IMR-90 (cell line): ENCODE measurements around the gene PEX10. TPM values are rescaled to one million over a fixed set of nuclear protein-coding genes. Genes with fewer than 3 reads are reported as not detected.

Experiments
- ATAC-seq: fragments of 200-7000 bp; cut with Tn5 transposase; 2 replicates; pipeline ENCODE4 v1.9.1; 2020; ENCODE audit warnings: low read depth, mild to moderate bottlenecking, moderate library complexity
- BruUV-seq: library from RNA; stranded (reverse); fragments of 400-500 nt; replicated peaks from 2 replicates; lab custom pipeline; 2021; lab: Mats Ljungman, UMichigan
- CTCF ChIA-PET: fragments of 300-600 bp; formaldehyde crosslinking; extraction: SDS; loops from one replicate; lab custom pipeline; 2021; ENCODE audit warnings: antibody characterized with exemption; lab: Yijun Ruan, JAX
- POLR2A ChIA-PET: fragments of 300-600 bp; sonication (Branson Sonifier 250); formaldehyde crosslinking; loops from one replicate; lab custom pipeline; 2022; ENCODE audit warnings: antibody characterized with exemption; ENCODE audit not compliant: unreplicated experiment; lab: Charles Lee
- DNase-seq: peaks from one replicate; pipeline ENCODE4 v3.0.0; 2013
- H2AFZ ChIP-seq: replicated peaks from 2 replicates; pipeline ENCODE3; 2013; ENCODE audit warnings: low read length, mild to moderate bottlenecking; ENCODE audit not compliant: poor library complexity
- H2AK5ac ChIP-seq: 2 replicates; pipeline ENCODE4 v1.6.1; 2013; ENCODE audit warnings: low read depth, low read length, inconsistent platforms
- H2AK9ac ChIP-seq: replicated peaks from 2 replicates; pipeline ENCODE3; 2013; ENCODE audit warnings: mild to moderate bottlenecking, low read depth, low read length, moderate library complexity; ENCODE audit not compliant: poor library complexity
- H2BK120ac ChIP-seq: 2 replicates; pipeline ENCODE4 v1.6.1; 2013; ENCODE audit warnings: low read depth, low read length, inconsistent platforms
- H2BK15ac ChIP-seq: 3 replicates; pipeline ENCODE4 v1.6.1; 2013; ENCODE audit warnings: low read depth, low read length, inconsistent platforms
- H2BK20ac ChIP-seq: 2 replicates; pipeline ENCODE4 v1.6.1; 2013; ENCODE audit warnings: low read depth, mild to moderate bottlenecking, inconsistent platforms, low read length, moderate library complexity
- H2BK5ac ChIP-seq: 2 replicates; pipeline ENCODE4 v1.6.1; 2013; ENCODE audit warnings: mild to moderate bottlenecking, low read depth, low read length, inconsistent platforms; ENCODE audit not compliant: poor library complexity, severe bottlenecking
- H3K14ac ChIP-seq: replicated peaks from 2 replicates; pipeline ENCODE4 v1.6.1; 2013; ENCODE audit warnings: low read depth, low read length, inconsistent platforms
- H3K18ac ChIP-seq: 2 replicates; pipeline ENCODE4 v1.6.1; 2013; ENCODE audit warnings: low read depth, low read length, control low read depth
- H3K23ac ChIP-seq: 2 replicates; pipeline ENCODE4 v1.6.1; 2013; ENCODE audit warnings: low read depth, low read length, inconsistent platforms
- H3K27ac ChIP-seq: 2 replicates; pipeline ENCODE4 v1.5.1; 2013; ENCODE audit warnings: mild to moderate bottlenecking, control low read depth, low read length; ENCODE audit not compliant: insufficient read depth
- H3K27me3 ChIP-seq: 2 replicates; pipeline ENCODE4 v1.6.1; 2013; ENCODE audit warnings: low read length; ENCODE audit not compliant: control insufficient read depth, insufficient read depth
- H3K36me3 ChIP-seq: 2 replicates; pipeline ENCODE4 v1.6.1; 2013; ENCODE audit warnings: low read length, mixed read lengths; ENCODE audit not compliant: control insufficient read depth, insufficient read depth
- H3K4ac ChIP-seq: 2 replicates; pipeline ENCODE4 v1.6.1; 2013; ENCODE audit warnings: low read depth, low read length, inconsistent platforms
- H3K4me1 ChIP-seq: 2 replicates; pipeline ENCODE4 v1.6.1; 2013; ENCODE audit warnings: low read length, mixed read lengths; ENCODE audit not compliant: control insufficient read depth, insufficient read depth
- H3K4me2 ChIP-seq: 2 replicates; pipeline ENCODE4 v1.6.1; 2013; ENCODE audit warnings: low read depth, mild to moderate bottlenecking, control low read depth, low read length, moderate library complexity
- H3K4me3 ChIP-seq: 2 replicates; pipeline ENCODE4 v1.5.1; 2013; ENCODE audit warnings: low read depth, mild to moderate bottlenecking, control low read depth, low read length, moderate library complexity; ENCODE audit not compliant: insufficient read depth
- H3K56ac ChIP-seq: 2 replicates; pipeline ENCODE4 v1.6.1; 2013; ENCODE audit warnings: low read length, inconsistent platforms; ENCODE audit not compliant: insufficient read depth; ENCODE audit errors: extremely low read depth
- H3K79me1 ChIP-seq, 2 experiments: 2 replicates each; pipeline ENCODE4 v1.6.1; 2013; ENCODE audit warnings: low read length in 2 of 2, inconsistent platforms in 1 of 2, low read depth in 1 of 2
- H3K9ac ChIP-seq: 2 replicates; pipeline ENCODE4 v1.6.1; 2013; ENCODE audit warnings: low read depth, low read length, control low read depth
- H3K9me1 ChIP-seq: 2 replicates; pipeline ENCODE4 v1.6.1; 2013; ENCODE audit warnings: low read length, inconsistent platforms; ENCODE audit not compliant: insufficient read depth
- H3K9me3 ChIP-seq: 2 replicates; pipeline ENCODE4 v1.6.1; 2013; ENCODE audit warnings: low read length; ENCODE audit not compliant: control insufficient read depth, insufficient read depth
- H4K20me1 ChIP-seq: 2 replicates; pipeline ENCODE4 v1.6.1; 2013; ENCODE audit warnings: low read length, inconsistent platforms; ENCODE audit not compliant: insufficient read depth
- H4K5ac ChIP-seq: 2 replicates; pipeline ENCODE4 v1.6.1; 2013; ENCODE audit warnings: mild to moderate bottlenecking, low read depth, low read length, control low read depth
- H4K8ac ChIP-seq, 2 experiments: 2 replicates each; pipeline ENCODE4 v1.6.1; 2013; ENCODE audit warnings: low read depth in 2 of 2, low read length in 2 of 2, control low read depth in 1 of 2, inconsistent platforms in 1 of 2
- H4K91ac ChIP-seq: 2 replicates; pipeline ENCODE4 v1.6.1; 2013; ENCODE audit warnings: low read depth, low read length, inconsistent platforms; ENCODE audit not compliant: insufficient read depth
- RAD21 ChIP-seq: IDR thresholded peaks from 2 replicates; pipeline ENCODE4 v1.6.1; 2012; ENCODE audit warnings: low read length, improper control_type of control experiment
- WGBS, 2 experiments: methylation state at CpG; one replicate each; pipeline versions ENCODE4 v1.1.5 to v1.1.7; 2013; ENCODE audit warnings: missing lambda C conversion rate in 2 of 2; ENCODE audit not compliant: insufficient read length in 1 of 2; ENCODE audit errors: extremely low coverage in 2 of 2; 5-methylcytosine and 5-hydroxymethylcytosine counted together
- dilution Hi-C: fragments of 300-500 bp; cut with HindIII; formaldehyde crosslinking; loops from one replicate; pipeline ENCODE4 v1.14.3; 2018; ENCODE audit warnings: low sequenced_read_pairs; ENCODE audit not compliant: unreplicated experiment
- in situ Hi-C: fragments of 300-500 bp; cut with MboI; formaldehyde crosslinking; loops from 3 replicates; pipeline ENCODE4 v1.14.3; 2019; ENCODE audit warnings: low sequenced_read_pairs, inconsistent platforms, mixed read lengths
- intact Hi-C: fragments of 100-400 bp; cut with micrococcal nuclease; formaldehyde crosslinking; loops from 2 replicates; pipeline ENCODE4 v1.10.0; 2022
- polyA plus RNA-seq, 3 experiments: library from polyadenylated mRNA; depleted of rRNA; stranded (reverse); fragments of >200 nt; gene quantifications; 2 replicates each; pipeline ENCODE4 v1.2.3, GENCODE V29; 2012; ENCODE audit warnings: low replicate concordance in 1 of 3
- total RNA-seq: library from RNA; depleted of rRNA; stranded (reverse); fragments of >200 nt; gene quantifications from 2 replicates; pipeline ENCODE4 v1.2.3, GENCODE V29; 2012
- TF ChIP-seq, protein P1 (sequence below): conservative IDR thresholded peaks from 2 replicates; pipeline ENCODE4 v1.5.1; 2012; ENCODE audit warnings: mild to moderate bottlenecking, low read depth, low read length, improper control_type of control experiment

PEX10 gene
- total and polyA plus RNA-seq, 2 of the 4 experiments (the other 2 are of a cell fraction): 16.9 to 19.7 TPM

DNA sequence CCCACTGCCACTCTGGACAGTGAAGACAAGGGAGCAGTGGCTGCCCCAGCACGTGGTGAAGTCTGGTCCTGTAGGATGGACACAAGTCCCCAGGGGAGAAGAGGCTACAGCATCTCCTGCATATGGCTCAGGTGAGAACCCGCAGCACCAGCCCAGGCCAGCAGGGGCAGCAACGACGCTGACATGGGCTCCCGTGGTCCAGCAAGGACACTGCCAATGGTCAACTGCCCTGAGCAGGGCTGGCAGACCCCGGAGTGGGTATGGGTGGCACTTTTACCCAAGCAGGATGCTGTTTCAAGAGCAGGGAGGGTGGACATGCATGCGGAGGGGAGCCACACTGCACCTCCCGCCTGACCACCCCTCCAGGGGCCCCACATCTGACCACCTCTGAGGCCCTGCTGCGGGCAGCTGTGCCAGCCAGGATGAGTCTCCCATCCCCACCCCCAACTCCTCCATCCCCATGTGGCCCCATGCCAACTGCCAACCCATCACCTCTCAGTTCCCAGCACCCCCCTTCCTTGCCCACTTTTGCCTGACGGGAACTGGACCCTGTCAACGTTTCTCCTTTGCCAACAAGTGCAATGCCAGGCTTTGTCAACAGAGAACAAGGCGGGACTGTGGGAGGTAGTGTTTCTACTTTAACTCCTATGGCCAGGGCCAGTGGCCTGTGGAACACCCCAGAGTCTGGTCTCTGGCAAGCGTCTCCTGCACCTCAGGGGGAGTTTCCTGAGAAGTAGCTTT, 29.6 kb downstream of the PEX10 start:
- DNase-seq: no peak
- Histone ChIP-seq H3K4me2 (no peak overlapping the region), H3K4me3 (no peak overlapping the region), H3K18ac (no peak overlapping the region), H3K36me3 (0 out of 2 replicates have a peak, but pooled peaks cover 2% of the 10 kb centered on the region), H2BK5ac (no peak overlapping the region), H3K79me1 (no peaks in the 10 kb centered on the region), H2BK120ac (no peak overlapping the region), H3K9me1 (no peaks in the 10 kb centered on the region), H2AK5ac (no peak overlapping the region), H2AFZ (peak overlapping the region; percentile 59), H3K27me3 (no peaks in the 10 kb centered on the region), H4K5ac (no peak overlapping the region), H4K91ac (no peak overlapping the region), H2BK20ac (no peak overlapping the region), H3K14ac (no peak overlapping the region), H2AK9ac (no peak overlapping the region), H2BK15ac (no peak overlapping the region), H3K9ac (no peak overlapping the region), H3K23ac (no peak overlapping the region), H4K8ac (no peak overlapping the region), H3K9me3 (no peaks in the 10 kb centered on the region), H4K20me1 (no peaks in the 10 kb centered on the region; the same call in 1 of the 2 replicates), H3K27ac (no peak overlapping the region), H3K4me1 (no peaks in the 10 kb centered on the region), H3K4ac (no peak overlapping the region), H3K56ac (no peak overlapping the region)
- POLR2A ChIA-PET: interaction anchor here (0.8 kb wide), 1 partner anchor 184 kb away, joined by 3 read pairs; no protein-coding TSS in a partner anchor
- no peak; the same call in 1 of the 2 replicates for TF ChIP-seq RAD21
- TF ChIP-seq, protein P1, sequence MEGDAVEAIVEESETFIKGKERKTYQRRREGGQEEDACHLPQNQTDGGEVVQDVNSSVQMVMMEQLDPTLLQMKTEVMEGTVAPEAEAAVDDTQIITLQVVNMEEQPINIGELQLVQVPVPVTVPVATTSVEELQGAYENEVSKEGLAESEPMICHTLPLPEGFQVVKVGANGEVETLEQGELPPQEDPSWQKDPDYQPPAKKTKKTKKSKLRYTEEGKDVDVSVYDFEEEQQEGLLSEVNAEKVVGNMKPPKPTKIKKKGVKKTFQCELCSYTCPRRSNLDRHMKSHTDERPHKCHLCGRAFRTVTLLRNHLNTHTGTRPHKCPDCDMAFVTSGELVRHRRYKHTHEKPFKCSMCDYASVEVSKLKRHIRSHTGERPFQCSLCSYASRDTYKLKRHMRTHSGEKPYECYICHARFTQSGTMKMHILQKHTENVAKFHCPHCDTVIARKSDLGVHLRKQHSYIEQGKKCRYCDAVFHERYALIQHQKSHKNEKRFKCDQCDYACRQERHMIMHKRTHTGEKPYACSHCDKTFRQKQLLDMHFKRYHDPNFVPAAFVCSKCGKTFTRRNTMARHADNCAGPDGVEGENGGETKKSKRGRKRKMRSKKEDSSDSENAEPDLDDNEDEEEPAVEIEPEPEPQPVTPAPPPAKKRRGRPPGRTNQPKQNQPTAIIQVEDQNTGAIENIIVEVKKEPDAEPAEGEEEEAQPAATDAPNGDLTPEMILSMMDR: peak; percentile 44
- CTCF ChIA-PET: interaction anchor here (0.8 to 2.0 kb wide), 6 partner anchors 9 to 208 kb away, joined by 3 to 51 read pairs (median 7); partner anchors contain the start of genes FAAP20, MORN1 and RER1
- dilution Hi-C loops (no loop called here), intact Hi-C loops (loop anchor here (5.0 kb wide), 1 partner anchor 70 kb away; no protein-coding TSS in a partner anchor), in situ Hi-C loops (no loop called here)
- no TSS peak for BruUV-seq
- WGBS, 2 experiments: 63% methylated on average over 1 of the region's 13 CpGs; no CpG with 5 or more reads in 1 of the 2 experiments
- ATAC-seq: peak; percentile 46
